CD4-positive, alpha-beta T cell (primary cell): Measurements from ENCODE around the gene UBALD2. TPM values are rescaled to one million over a fixed set of nuclear protein-coding genes. Genes with fewer than 3 reads are reported as not detected.
"Not testable (repeated sequence)": the region's sequence is repeated elsewhere in the genome, so short reads cannot be mapped to it uniquely, and the experiment has no call there.

ENCODE experiments used
- ATAC-seq: fragments of 200-7000 bp; cut with Tn5 transposase; one replicate; pipeline ENCODE4 v1.10.0; 2022; ENCODE audit warnings: mild to moderate bottlenecking; ENCODE audit not compliant: poor library complexity
- CTCF ChIA-PET: fragments of 350-600 bp; sonication (Branson Sonifier 250); formaldehyde crosslinking; loops from one replicate; lab custom pipeline; 2021; ENCODE audit warnings: antibody characterized with exemption, inconsistent platforms; lab: Charles Lee
- POLR2A ChIA-PET: fragments of 350-600 bp; sonication (Branson Sonifier 250); formaldehyde crosslinking; loops from one replicate; lab custom pipeline; 2021; ENCODE audit warnings: antibody characterized with exemption, inconsistent platforms; lab: Charles Lee
- DNase-seq, 14 experiments: peaks; one replicate each; pipeline ENCODE4 v3.0.0-alpha.2; 2013 to 2020; ENCODE audit warnings: mixed read lengths in 2 of 14
- H3K27ac ChIP-seq, 2 donors: one replicate each; pipeline versions ENCODE4 v1.5.1 to v1.7.0; 2013; ENCODE audit warnings: low read length in 2 of 2, low read depth in 1 of 2, mild to moderate bottlenecking in 1 of 2
- H3K27me3 ChIP-seq, 2 experiments: 1 replicate in 1 of 2; 2 replicates in 1 of 2; pipeline versions ENCODE4 v1.6.1 to v1.7.0; 2013; ENCODE audit warnings: low read length in 2 of 2, control low read depth in 1 of 2, mild to moderate bottlenecking in 1 of 2, moderate library complexity in 1 of 2; ENCODE audit not compliant: insufficient read depth in 2 of 2, control insufficient read depth in 1 of 2
- H3K36me3 ChIP-seq: one replicate; pipeline ENCODE4 v1.6.1; 2013; ENCODE audit warnings: low read length, control low read depth; ENCODE audit not compliant: insufficient read depth
- H3K4me1 ChIP-seq: one replicate; pipeline ENCODE4 v1.6.1; 2013; ENCODE audit warnings: low read length, control low read depth; ENCODE audit not compliant: insufficient read depth
- H3K4me3 ChIP-seq: one replicate; pipeline ENCODE4 v1.5.1; 2013; ENCODE audit warnings: mild to moderate bottlenecking, low read length, moderate library complexity
- H3K9me3 ChIP-seq, 2 experiments: 1 replicate in 1 of 2; 2 replicates in 1 of 2; pipeline versions ENCODE4 v1.6.1 to v1.7.0; 2013; ENCODE audit warnings: low read length in 2 of 2, mild to moderate bottlenecking in 2 of 2, control low read depth in 1 of 2, moderate library complexity in 1 of 2; ENCODE audit not compliant: control insufficient read depth in 1 of 2, insufficient read depth in 1 of 2
- H3K27ac Mint-ChIP-seq: one replicate; pipeline ENCODE4 v1.8.0; 2020; ENCODE audit warnings: mixed read lengths
- H3K27me3 Mint-ChIP-seq: one replicate; pipeline ENCODE4 v1.8.0; 2021; ENCODE audit warnings: mixed read lengths
- H3K36me3 Mint-ChIP-seq: one replicate; pipeline ENCODE4 v1.8.0; 2021; ENCODE audit warnings: low read depth, mixed read lengths
- H3K4me1 Mint-ChIP-seq: one replicate; pipeline ENCODE4 v1.8.0; 2021; ENCODE audit warnings: low read depth, mixed read lengths
- H3K4me3 Mint-ChIP-seq: one replicate; pipeline ENCODE4 v1.8.0; 2020; ENCODE audit warnings: mild to moderate bottlenecking, mixed read lengths
- H3K9me3 Mint-ChIP-seq: one replicate; pipeline ENCODE4 v1.8.0; 2020; ENCODE audit warnings: mixed read lengths
- intact Hi-C, 2 experiments: fragments of 100-400 bp; cut with DNase I in 1 of 2; cut with micrococcal nuclease in 1 of 2; formaldehyde crosslinking; loops; one replicate each; pipeline versions ENCODE4 v1.15.1 to v1.9.0; 2023 to 2025; cut with DNase I, micrococcal nuclease
- total RNA-seq, 174 experiments: library from RNA in 2 of 174; stranded (reverse) in 2 of 174; gene quantifications; one replicate each; pipeline ENCODE4 v1.2.3 and lab custom pipeline; 2021 to 2026
- TF ChIP-seq, protein P1 (sequence below): fragments of 200-600 bp; IDR thresholded peaks from one replicate; pipeline ENCODE4 v1.8.0; 2022; ENCODE audit warnings: antibody characterized with exemption, mild to moderate bottlenecking

The UBALD2 gene
- total RNA-seq, 2 experiments from 2014 or later = 253 to 265 TPM

DNA sequence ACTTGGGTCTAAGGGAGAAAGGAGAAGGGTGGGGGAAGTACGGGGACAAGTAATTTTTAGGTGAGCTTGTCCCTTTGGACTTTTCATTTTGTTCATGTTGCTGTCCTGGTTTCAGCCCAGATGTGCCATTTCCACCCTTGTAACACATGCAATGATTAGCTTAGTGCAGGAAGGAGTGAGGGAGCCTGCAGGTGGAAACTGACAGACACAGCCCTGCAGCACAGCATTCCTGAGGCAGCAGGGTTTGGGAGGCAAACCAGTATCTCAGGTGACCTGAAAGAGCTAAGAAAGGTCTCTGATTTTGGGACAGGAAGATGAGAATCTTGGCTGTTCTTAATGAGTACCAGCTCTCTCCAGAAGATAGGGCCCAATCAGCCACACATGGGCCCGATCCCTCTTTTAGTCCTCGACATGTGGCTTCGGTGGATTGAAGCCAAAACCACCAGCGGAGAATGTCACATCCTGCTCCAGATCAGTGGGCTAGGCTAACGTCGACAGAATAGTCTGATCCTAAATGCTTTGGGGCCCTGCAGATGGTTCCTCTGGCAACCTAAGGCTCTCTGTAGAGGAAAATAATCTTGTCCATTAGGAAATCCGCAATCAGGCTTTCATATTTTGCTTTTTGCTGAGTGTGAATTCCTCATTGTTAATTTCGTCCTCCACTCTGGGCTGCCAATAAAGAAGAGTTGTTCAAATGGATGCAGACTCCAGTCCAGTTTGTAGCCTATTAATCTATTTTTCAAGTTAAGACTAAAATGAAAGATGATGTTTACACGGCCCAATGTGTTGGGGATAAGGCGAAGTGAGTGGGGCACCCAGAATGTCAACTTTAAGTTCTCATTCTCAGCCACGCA lies 21.1 kb upstream of the UBALD2 start:
- CTCF ChIA-PET = interaction anchor here (1.5 kb wide), 1 partner anchor 36 kb away, joined by 5 read pairs; no protein-coding TSS in a partner anchor
- peak in 2 of 14 experiments; percentile 37 to 42 for DNase-seq
- no peaks in the 10 kb centered on the region for H3K27me3 ChIP-seq
- no peak overlapping the region for H3K4me3 ChIP-seq
- peaks cover 64% of the 10 kb centered on the region for H3K4me1 Mint-ChIP-seq
- no peaks in the 10 kb centered on the region for H3K27me3 Mint-ChIP-seq
- intact Hi-C loops = loop anchor here in 1 of 2 experiments (5.0 kb wide), 1 partner anchor 52 kb away; no protein-coding TSS in a partner anchor
- H3K9me3 Mint-ChIP-seq = no peaks in the 10 kb centered on the region
- no peak for ATAC-seq
- TF ChIP-seq, protein P1, sequence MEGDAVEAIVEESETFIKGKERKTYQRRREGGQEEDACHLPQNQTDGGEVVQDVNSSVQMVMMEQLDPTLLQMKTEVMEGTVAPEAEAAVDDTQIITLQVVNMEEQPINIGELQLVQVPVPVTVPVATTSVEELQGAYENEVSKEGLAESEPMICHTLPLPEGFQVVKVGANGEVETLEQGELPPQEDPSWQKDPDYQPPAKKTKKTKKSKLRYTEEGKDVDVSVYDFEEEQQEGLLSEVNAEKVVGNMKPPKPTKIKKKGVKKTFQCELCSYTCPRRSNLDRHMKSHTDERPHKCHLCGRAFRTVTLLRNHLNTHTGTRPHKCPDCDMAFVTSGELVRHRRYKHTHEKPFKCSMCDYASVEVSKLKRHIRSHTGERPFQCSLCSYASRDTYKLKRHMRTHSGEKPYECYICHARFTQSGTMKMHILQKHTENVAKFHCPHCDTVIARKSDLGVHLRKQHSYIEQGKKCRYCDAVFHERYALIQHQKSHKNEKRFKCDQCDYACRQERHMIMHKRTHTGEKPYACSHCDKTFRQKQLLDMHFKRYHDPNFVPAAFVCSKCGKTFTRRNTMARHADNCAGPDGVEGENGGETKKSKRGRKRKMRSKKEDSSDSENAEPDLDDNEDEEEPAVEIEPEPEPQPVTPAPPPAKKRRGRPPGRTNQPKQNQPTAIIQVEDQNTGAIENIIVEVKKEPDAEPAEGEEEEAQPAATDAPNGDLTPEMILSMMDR = no peak
- POLR2A ChIA-PET = interaction anchor here (0.6 to 18.7 kb wide), 6 partner anchors 8 to 64 kb away, joined by 3 to 394 read pairs (median 4); partner anchors contain the start of gene UBALD2
- H3K9me3 ChIP-seq = no peaks in the 10 kb centered on the region
- peak overlapping the region in 1 of 2 donors; percentile 16 for H3K27ac ChIP-seq
- H3K4me3 Mint-ChIP-seq = peak overlapping the region; percentile 67
- H3K36me3 Mint-ChIP-seq = peaks cover 4% of the 10 kb centered on the region
- H3K4me1 ChIP-seq = peaks cover 79% of the 10 kb centered on the region
- H3K36me3 ChIP-seq = no peaks in the 10 kb centered on the region
- H3K27ac Mint-ChIP-seq = peak overlapping the region; percentile 72

DNA sequence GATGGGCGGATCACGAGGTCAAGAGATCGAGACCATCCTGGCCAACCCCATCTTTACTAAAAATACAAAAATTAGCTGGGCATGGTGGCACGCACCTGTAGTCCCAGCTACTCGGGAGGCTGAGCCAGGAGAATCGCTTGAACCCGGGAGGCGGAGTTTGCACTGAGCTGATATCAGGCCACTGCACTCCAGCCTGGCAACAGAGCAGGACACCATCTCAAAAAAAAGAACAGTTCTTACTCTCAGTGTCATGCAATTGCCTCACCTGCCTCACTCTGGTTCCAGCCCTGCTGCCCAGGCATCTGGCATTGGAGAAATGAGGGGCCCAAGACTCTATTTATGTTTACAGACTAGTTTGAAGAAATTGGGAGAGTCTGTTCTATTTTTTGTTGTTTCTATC lies 20.4 kb upstream of the UBALD2 start:
- H3K27ac ChIP-seq, H3K4me3 ChIP-seq, CTCF ChIA-PET, H3K4me3 Mint-ChIP-seq, H3K36me3 Mint-ChIP-seq, H3K9me3 ChIP-seq, H3K36me3 ChIP-seq, DNase-seq, ATAC-seq, H3K27me3 Mint-ChIP-seq, H3K27me3 ChIP-seq, H3K9me3 Mint-ChIP-seq: not testable (repeated sequence)
- Mint-ChIP-seq H3K4me1 (peaks cover 61% of the 10 kb centered on the region), H3K27ac (peak overlapping the region; percentile 72)
- POLR2A ChIA-PET = interaction anchor here (1.6 to 18.7 kb wide), 4 partner anchors 12 to 93 kb away, joined by 4 to 394 read pairs (median 22); partner anchors contain the start of gene UBALD2
- peaks cover 73% of the 10 kb centered on the region for H3K4me1 ChIP-seq
- intact Hi-C loops = loop anchor here in 1 of 2 experiments (5.0 kb wide), 1 partner anchor 52 kb away; no protein-coding TSS in a partner anchor

DNA sequence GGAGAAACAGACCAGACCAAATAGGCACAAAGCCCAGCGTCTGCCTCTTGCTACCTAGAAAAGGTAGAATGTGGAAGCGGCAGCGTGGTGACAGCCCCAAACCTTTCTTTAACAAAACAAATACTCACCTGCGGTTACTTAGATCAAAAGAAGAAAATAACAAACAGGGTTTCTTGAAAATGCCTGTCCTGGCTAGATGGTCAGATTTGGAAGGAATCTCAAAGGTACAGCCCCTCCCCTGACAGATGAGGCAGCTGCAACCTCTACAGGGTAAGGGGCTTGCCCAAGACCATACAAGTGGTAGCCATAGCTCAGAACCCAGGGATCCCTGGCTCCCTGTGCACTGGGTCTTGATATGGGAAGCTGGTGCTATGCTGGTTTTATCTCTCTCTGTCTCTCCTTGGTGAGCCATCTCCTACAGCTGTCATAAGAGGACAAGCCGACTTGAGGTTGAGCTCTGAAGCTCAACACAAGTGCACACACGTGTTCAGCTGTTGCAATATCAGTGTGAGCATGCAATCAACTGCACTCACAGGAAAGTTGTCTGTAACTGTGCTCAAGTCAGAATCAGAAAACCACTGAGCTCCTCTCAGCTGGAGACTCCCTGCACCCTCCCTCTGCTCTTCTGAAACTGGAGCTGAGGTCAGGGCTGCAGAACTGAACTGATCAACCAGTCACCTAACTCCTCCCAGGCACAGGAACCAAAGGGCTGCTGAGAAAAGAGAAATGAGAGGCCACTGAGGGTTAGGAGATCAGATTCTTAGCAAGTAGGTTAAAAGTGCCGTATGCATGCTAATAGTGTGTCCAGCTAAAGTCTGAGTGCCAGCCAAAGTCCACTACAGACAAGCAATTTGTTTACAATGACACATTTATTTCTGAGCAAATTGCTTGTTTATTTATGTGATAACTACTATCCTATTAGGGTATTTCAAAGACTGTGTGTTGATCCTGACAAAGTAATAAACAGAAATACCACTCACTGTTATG lies 18.8 kb upstream of the UBALD2 start:
- ATAC-seq (peak; percentile 89), DNase-seq (peak in 9 of 14 experiments; percentile 19 to 75 (median 44))
- peak overlapping the region; percentile 33 to 62 for H3K27ac ChIP-seq
- H3K36me3 ChIP-seq = no peaks in the 10 kb centered on the region
- H3K27me3 ChIP-seq = no peaks in the 10 kb centered on the region
- Mint-ChIP-seq H3K4me1 (peaks cover 56% of the 10 kb centered on the region), H3K9me3 (no peaks in the 10 kb centered on the region), H3K27me3 (no peaks in the 10 kb centered on the region), H3K4me3 (peak overlapping the region; percentile 81), H3K27ac (peak overlapping the region; percentile 86), H3K36me3 (no peaks in the 10 kb centered on the region)
- H3K9me3 ChIP-seq = no peaks in the 10 kb centered on the region
- H3K4me3 ChIP-seq = no peak overlapping the region
- intact Hi-C loops = no loop called here
- ChIA-PET CTCF (interaction anchor here (0.6 to 3.2 kb wide), 10 partner anchors 10 to 125 kb away, joined by 3 to 11 read pairs (median 3); no protein-coding TSS in a partner anchor), POLR2A (interaction anchor here (0.9 to 18.7 kb wide), 21 partner anchors 8 to 391 kb away, joined by 3 to 394 read pairs (median 5); partner anchors contain the start of genes FOXJ1, UBALD2 and WBP2)
- H3K4me1 ChIP-seq = peaks cover 69% of the 10 kb centered on the region
- TF ChIP-seq, protein P1 = no peak
